ENCODE results near the gene SLC38A4.
"Not testable (repeated sequence)": the region's sequence is repeated elsewhere in the genome, so short reads cannot be mapped to it uniquely, and the experiment has no call there.

The SLC38A4 gene

DNA sequence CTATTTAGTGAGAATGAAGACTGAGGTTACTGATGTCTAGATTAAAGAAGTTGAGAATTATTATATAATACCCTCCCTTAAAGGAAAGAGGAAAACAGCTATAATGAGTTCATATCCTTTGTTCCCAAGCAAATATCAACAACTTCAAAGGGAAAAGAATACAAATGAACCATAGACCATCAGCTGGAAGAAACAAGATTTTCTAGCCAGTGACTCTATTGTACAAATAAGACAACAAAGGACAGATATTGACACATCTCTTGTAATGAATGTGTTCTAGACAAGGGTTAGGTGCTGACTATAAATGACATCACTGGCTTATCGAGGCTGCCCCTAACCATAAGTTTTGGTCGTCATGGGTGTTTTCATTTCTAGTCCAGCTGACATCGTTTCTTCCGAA is 48.2 kb downstream of the SLC38A4 start:
- no peak for DNase-seq (ENCODE audit: low read depth, low spot score)

DNA sequence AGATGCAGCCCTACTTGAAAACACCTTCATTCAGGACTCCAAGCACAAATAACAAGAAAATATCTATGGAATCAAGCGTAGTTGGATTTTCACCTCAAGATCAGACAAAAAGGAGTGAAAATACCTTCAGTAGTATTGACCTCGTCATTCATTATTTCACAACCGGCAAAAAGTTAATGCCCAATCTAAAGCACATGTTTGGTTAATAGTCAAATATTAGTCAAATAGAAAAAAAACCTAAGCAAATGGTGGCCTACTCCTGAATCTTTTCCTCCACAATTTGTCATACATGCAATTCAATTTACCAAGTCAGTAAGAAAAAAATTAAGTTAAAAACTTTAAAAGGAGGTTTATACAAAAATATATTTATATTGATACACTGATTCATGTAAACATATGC is 50.0 kb downstream of the SLC38A4 start:
- DNase-seq (ENCODE audit: low read depth, low spot score): no peak

DNA sequence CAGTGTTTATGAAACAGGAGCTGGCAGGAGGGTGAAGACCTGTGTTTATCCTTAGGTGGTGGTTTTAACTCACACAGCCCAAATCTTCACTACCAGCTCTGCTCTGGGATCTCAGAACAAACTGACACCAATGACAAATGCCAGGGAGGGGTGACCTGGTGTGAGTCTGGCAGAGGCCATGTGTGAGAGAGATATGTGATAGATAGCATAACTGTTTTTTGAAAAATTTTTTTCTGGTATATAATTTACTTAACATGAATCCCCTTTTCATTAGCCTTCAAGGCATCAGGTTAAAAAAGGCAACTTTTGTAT is 51.5 kb downstream of the SLC38A4 start:
- DNase-seq (ENCODE audit: low read depth, low spot score): no peak

DNA sequence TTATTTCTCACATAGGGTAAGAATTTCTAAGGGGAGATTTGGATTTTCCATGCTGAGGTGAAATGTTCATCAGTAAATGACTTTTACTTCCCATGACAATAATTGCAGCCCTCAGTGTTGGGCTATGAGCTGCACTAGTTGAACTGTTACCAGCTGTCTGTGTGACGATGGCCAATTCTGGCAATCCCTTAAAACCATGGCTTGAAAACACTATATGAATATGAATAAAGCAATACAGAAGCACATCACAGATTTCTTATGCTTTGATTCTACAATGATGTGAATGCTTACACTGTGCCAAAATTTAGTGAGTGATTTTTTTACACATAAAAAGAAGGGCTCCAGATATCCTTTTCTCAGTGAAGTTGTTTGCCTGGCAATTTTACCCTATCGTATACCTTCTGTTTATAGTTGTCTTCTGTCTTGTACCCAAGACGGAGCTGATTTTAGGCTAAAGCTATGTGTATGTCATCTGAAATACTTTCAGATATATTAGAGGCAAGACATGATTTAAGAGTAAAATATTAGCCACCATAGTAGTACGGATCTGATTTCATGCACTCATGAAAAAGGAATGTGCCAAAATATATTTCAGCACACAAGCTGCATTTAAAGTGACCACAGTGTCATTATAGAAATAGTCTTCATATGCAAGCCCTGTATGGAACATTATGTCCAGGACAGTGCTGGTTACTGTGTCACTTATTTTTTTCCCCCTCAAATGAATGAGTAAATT is 52.0 kb downstream of the SLC38A4 start:
- DNase-seq (ENCODE audit: low read depth, low spot score): no peak

DNA sequence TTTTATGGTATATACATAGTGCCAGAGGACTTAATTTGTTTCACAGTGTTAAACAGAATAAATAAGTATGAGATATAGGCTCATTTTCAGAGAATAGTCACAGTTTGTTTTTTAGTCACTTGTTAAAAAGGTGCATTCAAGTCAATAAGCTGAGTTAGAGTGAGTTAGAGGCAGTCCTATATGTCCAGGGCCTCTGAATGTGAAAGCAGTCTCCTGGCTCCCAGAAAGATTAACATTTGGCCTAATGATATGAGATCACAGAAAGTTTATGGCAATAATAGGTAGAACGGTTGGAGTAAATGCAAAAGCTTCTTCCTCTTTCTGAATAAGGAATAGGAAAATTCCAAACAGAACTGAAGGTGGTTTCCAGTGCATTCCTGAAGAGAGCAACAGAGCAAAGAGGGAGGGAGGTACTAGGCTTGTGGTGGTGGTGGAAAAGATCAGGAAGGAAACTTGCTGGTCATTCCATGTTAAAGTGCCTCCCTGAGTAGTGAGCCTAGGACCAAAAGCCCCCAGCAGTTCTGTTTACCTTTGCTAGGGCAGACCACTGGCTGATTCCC is 54.4 kb downstream of the SLC38A4 start:
- no peak for DNase-seq (ENCODE audit: low read depth, low spot score)

DNA sequence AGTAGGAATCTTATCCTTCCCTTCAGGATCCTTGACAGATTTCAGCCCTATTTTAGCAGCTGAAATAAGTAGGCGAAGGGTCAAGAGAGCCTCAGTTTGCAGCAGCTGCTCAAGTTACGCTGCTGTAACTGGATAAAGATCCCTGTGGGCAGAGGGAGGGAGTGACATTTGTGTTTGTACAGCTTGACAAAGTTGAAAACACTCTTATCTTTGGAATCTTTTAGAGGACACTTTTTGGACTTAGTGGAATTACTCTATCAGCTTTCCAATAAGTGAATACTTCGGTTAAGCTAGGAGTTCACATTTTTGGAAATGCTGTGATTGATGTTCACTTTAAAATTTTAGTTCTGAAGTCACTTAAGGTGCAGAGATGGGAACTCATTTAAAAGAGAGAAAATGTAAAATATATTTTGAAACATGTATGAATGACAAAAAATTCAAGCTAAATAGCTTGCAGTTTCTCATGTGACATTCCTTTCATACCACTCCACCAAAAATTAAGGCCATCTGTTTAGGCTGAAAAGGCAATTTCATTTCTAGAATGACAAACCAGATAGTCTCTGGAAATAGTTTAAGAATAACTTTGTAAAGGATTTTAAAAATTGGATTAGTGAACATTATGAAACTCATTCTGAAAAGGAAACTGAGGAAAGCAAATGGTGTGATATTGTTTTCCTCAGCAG is 55.2 kb downstream of the SLC38A4 start:
- no peak for DNase-seq (ENCODE audit: low read depth, low spot score)

DNA sequence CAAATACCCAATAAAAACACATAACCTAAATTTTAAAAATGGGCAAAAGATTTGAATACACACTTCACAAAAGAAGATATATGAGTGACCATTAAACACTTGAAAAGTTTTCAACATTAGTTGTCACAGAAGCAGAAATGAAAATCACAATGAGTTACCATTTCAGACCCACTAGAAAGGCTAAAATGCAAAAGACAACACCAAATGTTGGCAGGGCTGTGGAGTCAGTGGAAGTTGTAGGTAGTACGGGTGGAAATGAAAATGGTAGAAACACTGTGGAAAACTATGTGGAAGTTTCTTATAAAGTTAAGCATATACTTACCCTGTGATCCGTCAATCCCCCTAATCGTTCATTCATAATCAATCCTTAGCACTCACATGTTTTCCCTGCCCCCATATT is 61.8 kb downstream of the SLC38A4 start:
- DNase-seq (ENCODE audit: low read depth, low spot score): no peak

DNA sequence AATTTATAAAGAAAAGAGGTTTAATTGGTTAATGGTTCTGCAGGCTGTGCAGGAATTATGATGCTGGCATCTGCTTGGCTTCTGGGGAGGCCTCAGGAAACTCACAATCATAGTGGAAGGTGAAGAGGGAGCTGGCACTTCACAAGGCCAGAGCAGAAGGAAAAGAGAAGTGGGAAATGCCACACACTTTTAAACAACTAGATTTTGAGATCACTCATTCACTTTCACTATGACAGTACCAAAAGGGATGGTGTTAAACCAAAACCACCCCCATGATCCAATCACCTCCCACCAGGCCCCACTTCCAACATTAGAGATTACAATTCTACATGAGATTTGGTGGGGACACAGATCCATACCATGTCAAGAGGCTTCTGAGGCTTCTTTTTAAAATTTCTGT is 62.6 kb downstream of the SLC38A4 start:
- DNase-seq (ENCODE audit: low read depth, low spot score): no peak

DNA sequence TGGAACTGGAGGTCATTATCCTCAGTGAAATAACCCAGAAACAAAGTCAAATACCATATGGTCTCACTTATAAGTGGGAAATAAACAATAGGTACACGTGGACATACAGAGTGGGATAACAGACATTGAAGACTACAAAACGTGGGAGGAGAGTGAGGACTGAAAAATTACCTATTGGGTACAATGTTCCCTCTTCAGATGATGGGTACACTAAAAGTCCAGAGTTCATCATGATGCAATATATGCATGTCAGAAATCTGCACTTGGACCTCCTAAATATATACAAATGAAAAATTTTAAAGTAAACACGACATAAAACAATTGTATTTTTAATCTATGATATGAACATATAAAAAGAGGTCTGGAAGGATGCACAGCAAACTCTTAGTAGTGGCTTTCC is 71.2 kb downstream of the SLC38A4 start:
- no peak for DNase-seq (ENCODE audit: low read depth, low spot score)

DNA sequence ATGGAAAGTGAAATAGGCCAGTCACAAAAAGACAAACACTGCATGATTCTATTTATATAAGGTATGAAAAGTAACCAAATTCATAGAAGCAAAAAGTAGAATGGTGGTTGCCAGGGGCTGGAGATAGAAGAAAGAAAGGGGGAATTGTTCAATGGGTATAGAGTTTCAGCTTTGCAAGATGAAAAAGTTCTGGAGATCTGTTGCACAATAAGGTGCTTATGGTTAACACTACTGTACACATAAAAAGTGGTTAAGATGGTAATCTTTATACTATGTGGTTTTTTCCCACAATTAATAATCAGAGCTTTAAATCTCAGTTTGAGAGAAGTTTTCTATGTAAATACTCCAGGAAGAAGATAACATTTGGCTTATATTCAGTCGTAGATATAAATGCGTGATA is 73.4 kb downstream of the SLC38A4 start:
- DNase-seq (ENCODE audit: low read depth, low spot score): no peak

DNA sequence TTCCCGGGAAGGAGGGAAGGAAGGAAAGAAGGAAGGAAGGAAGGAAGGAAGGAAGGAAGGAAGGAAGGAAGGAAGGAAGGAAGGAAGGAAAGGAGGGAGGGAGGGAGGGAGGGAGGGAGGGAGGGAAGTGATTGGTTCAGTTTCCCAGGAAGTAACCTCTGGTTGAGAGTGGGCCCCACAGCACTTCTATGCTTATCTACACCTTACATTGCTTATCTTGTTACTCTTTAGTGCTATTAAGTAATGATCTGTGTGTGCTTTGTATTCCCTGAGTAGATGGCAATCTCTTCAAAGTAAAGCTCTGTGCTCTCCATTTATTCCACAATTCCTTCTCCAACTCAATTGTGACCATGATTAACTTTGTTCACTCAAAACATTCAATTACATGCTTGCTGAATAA is 74.6 kb downstream of the SLC38A4 start:
- no peak for DNase-seq (ENCODE audit: low read depth, low spot score)

DNA sequence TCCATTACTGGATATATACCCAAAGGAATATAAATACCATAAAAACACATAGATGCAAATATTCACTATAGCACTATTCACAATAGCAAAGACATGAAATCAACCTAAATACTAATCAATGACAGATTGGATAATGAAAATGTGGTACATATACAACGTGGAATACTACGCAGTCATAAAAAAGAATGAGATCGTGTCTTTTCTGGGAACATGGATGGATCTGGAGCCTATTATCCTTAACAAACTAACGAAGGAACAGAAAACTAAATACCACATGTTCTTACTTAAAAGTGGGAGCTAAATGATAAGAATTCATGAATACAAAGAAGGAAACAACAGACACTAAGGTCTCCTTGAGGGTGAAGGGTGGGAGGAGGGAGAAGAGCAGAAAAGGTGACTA is 76.5 kb downstream of the SLC38A4 start:
- no peak for DNase-seq (ENCODE audit: low read depth, low spot score)

DNA sequence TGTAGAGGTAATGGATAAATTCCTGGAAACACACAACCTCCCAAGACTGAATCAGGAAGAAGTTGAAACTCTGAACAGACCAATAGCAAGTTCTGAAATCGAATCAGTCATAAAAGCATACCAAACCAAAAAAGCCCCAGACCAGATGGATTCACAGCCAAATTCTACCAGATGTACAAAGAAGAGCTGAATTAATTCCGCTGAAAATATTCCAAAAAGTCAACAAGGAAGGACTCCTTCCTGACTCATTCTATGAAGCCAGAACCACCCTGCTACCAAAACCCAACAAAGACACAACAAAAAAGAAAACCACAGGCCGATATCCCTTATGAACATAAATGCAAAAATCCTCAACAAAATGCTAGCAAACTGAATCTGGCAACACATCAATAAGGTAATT is 81.5 kb downstream of the SLC38A4 start:
- DNase-seq (ENCODE audit: low read depth, low spot score): no peak

DNA sequence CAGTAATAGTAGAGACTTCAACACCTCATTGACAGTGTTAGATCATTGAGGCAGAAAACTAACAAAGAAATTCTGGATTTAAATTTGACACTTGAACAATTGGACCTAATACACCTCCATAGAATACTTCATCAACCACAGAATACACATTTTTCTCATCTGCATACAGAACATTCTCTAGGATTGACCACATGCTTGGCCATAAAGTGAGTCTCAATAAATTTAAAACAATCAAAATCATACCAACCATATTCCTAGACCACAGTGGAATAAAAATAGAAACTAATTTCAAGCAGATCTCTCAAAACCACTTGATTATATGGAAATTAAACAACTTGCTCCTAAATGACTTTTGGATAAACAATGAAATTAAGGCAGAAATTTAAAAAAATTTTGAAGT is 82.3 kb downstream of the SLC38A4 start:
- DNase-seq (ENCODE audit: low read depth, low spot score): no peak

DNA sequence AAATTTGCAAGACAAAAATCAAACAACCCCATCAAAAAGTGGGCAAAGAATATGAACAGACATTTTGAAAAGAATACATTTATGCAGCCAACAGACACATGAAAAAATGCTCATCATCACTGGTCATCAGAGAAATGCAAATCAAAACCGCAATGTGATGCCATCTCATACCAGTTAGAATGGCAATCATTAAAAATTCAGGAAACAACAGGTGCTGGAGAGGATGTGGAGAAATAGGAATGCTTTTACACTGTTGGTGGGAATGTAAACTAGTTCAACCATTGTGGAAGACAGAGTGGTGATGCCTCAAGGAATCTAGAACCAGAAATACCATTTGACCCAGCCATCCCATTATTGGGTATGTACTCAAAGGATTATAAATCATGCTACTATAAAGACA is 83.5 kb downstream of the SLC38A4 start:
- not testable (repeated sequence) for DNase-seq (ENCODE audit: low read depth, low spot score)

DNA sequence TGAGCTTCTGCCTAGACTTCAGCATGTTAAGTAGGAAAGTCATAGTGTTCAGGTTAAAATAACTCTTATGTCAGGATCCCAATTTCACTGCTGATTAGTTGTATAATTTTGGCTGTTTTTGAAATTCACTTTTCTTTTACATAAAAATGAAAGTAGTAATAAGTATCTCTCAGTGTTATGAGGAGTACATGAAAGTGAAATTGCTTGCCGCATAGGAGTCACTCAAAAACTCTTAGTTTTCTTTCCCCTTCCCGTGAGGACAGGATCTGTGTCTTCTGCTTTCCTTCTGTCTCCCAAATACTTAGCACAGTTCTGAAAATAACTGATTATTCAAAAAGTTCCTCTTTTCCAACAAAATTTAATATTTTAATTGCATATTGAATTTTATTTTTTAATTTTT is 100.5 kb downstream of the SLC38A4 start:
- no peak for DNase-seq (ENCODE audit: low read depth, low spot score)

DNA sequence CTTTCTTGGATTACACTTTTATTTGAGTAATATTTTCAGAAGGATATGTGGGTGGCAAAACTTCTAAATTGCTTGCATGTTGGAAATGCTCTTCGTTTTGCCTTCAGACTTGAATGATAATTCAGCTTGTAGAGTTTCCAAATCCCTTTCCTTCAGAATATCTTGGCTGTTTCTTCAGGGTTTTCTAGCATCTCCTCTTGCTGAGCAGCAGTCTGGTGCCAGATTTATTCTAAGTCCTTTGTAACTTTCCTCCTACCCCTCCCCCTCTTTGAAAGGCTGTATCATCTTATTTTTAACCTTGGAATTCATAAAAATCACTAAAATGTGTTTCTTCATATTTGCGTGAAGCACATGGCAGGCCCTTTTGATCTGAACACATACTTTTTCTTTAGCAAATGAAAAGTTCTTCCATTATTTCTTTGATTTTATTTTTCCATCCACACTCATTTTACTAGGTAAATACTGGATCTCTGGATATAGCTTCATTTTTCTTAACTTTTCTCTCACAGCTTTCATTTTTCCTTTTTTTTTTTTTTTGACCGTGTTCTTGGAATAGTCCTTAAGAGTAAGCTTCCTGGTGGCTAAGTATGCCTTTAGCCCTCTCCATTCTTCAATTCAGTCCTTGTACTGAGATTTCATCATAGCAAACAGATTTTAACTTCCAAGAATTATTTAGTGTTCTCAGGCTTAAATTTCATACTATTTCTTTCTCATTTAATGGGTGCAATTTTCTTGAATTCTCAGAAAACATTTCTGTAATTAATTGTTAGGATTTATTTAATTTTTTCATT is 102.0 kb downstream of the SLC38A4 start:
- no peak for DNase-seq (ENCODE audit: low read depth, low spot score)

DNA sequence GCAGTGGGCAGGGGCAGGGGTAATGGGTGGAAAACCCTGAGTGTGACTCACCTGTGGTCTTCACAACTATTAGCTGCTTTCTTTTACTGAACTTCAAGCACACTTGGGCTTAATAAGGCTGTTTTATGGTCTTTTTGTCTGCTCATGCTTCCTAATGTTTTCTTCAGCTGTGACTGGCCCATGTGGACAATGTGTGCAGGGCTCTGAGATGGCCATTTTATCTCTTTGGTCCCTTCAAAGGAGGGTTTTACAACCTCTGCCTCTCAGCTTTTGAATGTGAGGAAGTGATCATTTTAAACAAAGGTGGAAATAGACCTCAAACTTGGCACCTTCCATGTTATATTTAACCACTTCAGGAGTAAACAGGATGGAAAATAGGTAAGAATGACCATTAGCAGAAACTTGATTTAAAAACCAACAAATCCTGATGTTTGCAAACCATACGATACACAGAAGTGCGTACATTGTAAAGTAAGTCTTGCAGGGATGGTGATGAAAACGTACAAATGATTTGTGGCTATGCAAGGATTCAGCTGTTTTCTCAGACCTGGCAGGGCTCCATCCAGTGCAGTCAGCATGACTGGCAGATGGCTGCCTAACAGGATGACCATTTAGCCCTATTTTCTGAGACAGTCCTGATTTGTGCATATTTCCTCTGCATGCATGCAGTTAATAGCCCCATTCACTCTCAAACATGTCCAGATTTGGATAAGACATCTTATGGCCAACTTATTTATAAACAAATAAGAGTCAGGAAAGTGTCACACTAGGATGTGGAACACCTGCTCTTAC is 103.2 kb downstream of the SLC38A4 start:
- DNase-seq (ENCODE audit: low read depth, low spot score): no peak

DNA sequence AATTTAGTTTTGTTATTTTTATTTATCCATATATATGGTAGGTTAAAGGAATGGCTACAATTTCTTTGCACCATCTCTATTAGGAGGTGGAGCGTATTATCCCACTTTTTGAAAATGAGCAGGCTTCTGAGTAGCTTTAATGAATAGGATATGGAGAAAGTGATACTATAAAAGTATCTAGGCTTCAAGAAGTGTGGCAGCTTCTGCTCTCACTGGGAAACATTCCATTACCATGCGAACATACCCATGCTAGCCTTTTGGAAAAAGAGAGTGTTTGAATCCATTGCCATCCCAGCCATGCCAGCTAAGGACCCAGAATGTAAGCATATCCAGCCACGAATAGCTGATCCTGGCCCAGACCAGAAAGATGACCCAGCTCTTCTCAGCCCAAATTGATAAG is 107.3 kb downstream of the SLC38A4 start:
- DNase-seq (ENCODE audit: low read depth, low spot score): no peak

DNA sequence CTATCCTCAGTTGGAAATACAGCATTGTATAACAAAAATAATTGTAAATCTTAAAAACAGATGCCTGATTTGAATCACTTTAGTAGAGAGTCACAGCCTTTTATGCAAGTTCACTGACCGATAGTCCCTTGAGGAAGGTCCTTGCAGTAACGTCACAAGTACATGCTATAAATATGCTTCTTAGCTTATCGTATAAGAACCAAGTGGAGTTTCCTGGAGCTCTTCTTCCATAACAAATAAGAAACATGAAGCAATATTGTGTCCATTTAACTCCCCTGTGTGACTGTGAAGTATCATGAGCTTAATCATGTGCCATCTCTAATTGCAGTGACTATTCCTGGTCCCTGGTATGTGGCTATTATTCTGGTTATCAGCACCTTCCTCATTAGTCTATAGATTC is 107.9 kb downstream of the SLC38A4 start:
- DNase-seq (ENCODE audit: low read depth, low spot score): no peak

DNA sequence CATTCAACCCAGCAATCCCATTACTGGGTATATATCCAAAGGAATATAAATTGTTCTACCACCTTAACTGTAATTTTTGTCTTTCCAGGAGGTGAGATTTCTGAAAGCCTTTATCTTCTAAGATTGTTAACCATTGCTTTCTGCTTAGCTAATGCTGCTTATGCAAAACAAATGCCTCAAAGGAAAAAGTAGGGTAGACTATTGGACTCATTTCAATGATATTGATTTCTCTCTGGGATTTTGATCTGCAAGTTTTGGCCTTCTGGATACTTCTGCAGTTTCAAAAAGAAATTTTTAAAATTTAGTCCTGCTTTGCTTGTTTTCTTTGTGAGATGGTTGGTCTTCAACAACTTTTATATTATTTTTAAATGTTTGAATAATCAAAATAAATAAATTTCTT is 108.6 kb downstream of the SLC38A4 start:
- no peak for DNase-seq (ENCODE audit: low read depth, low spot score)
